Measurements from ENCODE around the gene PTGDR.

- no peak for TF ChIP-seq CTCF (IDR thresholded peaks at IDR 0.05; ENCODE audit: insufficient read depth, low read depth, low read length)
- no peak for TF ChIP-seq EZH2 (IDR thresholded peaks at IDR 0.05; ENCODE audit: insufficient read depth, low read length)
Observed at GRCh38 chr14:52259434-52259833, 8.1 kb upstream of the PTGDR start.
